ENCODE data around the gene CAP2. TPM values are rescaled to one million over a fixed set of nuclear protein-coding genes. Genes with fewer than 3 reads are reported as not detected.

Gene CAP2
- total RNA-seq, 1 donor from 2014 or later, result 5.5 TPM

DNA sequence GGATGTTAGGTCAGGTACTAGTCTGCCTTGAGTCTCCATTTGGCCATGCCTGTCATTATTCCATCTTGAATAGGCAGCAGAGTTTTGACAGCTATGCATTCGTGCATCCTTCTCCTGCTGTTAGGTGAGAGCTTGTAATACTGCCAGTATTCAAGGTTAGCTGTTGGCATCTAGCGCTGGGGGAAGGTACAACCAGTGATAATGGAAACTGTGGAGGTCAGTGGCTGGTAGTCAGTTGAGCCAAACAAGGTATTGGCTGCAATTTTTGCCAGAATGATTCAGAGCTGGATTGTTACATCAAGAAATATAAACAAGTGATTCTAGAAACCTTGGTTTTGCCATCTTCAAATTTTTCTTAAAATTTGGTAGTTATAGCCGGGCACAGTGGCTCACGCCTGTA lies 213.2 kb downstream of the CAP2 start:
- TF ChIP-seq, protein P1, sequence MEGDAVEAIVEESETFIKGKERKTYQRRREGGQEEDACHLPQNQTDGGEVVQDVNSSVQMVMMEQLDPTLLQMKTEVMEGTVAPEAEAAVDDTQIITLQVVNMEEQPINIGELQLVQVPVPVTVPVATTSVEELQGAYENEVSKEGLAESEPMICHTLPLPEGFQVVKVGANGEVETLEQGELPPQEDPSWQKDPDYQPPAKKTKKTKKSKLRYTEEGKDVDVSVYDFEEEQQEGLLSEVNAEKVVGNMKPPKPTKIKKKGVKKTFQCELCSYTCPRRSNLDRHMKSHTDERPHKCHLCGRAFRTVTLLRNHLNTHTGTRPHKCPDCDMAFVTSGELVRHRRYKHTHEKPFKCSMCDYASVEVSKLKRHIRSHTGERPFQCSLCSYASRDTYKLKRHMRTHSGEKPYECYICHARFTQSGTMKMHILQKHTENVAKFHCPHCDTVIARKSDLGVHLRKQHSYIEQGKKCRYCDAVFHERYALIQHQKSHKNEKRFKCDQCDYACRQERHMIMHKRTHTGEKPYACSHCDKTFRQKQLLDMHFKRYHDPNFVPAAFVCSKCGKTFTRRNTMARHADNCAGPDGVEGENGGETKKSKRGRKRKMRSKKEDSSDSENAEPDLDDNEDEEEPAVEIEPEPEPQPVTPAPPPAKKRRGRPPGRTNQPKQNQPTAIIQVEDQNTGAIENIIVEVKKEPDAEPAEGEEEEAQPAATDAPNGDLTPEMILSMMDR (conservative IDR thresholded peaks at IDR 0.05; ENCODE audit: low read depth, low read length), result no peak
- no peak for DNase-seq (ENCODE audit: low read depth)
- H3K4me3 ChIP-seq (ENCODE audit: low read depth, low read length), result no peak overlapping the region

Other genes with a start within 250 kb of the CAP2 start
- 3.2 and 5.4 TPM in 2 replicates for gene RBM24, start 112.2 kb upstream of the CAP2 start, total RNA-seq
- 6.4 and 6.8 TPM in 2 replicates for gene FAM8A1, start 206.7 kb downstream of the CAP2 start, total RNA-seq

Data from epithelial cell of proximal tubule (primary cell).